GM18519 (cell line): ENCODE results near the gene BACE1.
"Not testable (repeated sequence)": the region's sequence is repeated elsewhere in the genome, so short reads cannot be mapped to it uniquely, and the experiment has no call there.

Source experiments
- ATAC-seq: cut with Tn5 transposase; IDR thresholded peaks from one replicate; pipeline ENCODE4 v1.9.1; 2021; ENCODE audit warnings: mild to moderate bottlenecking, moderate library complexity; ENCODE audit not compliant: unreplicated experiment, low FRiP score

BACE1 gene

GRCh38 chr11:117279711-117280376 lies 36.2 kb downstream of the BACE1 start:
- ATAC-seq, result no peak

- ATAC-seq, result no peak
Measured at GRCh38 chr11:117278347-117278746, 37.7 kb downstream of the BACE1 start.

DNA sequence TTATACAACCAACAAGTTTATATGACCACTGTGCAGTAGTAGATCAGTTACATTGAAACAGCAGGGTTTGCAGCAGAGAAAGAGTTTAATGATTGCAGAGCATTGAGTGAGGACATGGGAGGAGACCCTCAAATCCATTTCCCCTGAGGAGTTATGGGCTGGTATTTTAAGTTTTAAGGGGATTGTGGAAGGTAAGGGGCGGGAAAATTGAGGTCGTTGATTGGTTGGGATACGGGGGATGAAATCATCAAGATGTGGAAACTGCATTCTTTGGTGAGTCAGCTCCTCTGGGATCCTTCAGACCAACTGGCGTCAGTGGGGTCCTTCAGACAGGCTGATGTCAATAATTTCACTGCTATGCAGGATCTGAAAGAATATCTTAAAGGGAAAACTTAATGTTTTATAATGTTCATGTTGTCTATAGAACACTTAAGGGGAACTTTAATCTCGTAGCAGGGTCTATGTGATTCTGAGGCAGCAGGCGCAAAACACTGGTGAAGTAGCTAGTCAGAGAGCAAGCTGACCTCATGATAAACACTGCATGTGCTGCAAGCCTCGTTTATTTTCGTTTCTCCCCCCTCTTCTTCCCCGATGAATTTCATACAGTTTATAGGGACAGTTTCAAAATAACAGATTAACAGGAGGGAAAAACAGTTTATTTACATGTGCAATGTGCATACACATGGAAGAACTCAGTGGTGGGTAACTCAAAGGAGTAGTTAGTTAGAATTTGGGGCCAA lies 42.3 kb downstream of the BACE1 start:
- ATAC-seq, result no peak

GRCh38 chr11:117272175-117272574 lies 43.9 kb downstream of the BACE1 start:
- ATAC-seq, result not testable (repeated sequence)

DNA sequence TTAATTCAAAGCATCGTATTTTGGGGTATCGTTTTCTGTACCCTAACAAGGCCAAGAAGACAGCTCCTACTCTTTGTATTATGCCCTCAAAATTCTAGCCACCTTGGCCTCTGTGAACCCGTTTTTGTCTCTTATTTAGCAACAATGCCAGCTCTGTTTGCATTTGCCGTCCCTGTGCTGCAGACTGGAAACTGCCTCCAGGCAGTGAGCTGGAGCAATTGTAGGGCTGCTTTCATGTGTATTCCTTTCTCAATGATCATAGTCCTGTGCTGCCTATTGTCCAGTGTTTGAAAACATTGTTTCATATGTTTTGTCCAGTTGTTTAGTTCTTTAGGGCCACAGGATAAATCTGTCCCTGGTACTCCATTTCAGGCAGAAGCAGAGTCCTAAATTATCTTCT lies 44.8 kb downstream of the BACE1 start:
- no peak for ATAC-seq

GRCh38 chr11:117269856-117270255 lies 46.2 kb downstream of the BACE1 start:
- no peak for ATAC-seq

DNA sequence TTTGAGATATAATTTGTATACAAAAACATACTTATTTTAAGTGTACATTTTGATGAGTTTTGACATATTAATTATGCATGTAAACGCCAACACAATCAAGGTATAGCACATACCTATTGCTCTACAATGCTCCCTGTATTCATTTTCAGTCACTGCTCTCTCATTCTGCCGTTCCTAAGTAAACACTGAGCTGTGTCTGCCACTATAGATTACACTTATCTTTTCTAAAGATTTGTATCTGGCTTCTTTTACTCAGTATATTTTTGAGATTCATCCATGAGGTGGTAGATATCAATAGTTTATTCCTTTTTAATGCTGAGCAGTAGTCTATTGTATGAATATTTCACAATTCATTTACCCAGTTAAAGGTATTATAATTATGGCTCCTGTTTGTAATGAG lies 50.3 kb downstream of the BACE1 start:
- no peak for ATAC-seq

DNA sequence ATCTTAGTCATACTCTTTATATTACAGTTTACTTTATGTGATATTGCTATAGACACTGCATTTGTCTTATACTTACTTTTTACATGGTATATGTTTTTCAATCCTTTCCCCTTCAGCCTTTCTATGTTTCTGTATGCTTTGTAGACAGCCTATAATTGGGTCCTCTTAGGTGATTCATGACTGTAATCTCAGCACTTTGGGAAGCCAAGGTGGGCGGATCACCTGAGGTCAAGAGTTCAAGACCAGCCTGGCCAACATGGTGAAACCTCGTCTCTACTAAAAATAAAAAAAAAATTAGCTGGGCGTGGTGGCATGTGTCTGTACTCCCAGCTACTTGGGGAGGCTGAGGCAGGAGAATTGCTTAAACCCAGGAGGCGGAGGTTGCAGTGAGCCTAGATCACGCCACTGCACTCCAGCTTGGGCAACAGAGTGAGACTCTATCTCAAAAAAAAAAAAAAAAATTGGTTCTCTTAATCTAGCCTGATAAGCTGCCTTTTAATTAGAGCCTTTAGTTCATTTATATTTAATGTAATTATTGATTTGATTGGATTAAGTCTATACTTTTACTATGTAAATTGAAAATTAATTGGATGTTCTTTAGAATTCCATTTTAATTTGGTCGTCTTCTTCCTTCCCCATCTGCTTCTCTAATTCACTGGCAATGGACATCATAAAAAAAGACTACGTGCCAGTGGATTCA lies 51.3 kb downstream of the BACE1 start:
- ATAC-seq, result not testable (repeated sequence)

DNA sequence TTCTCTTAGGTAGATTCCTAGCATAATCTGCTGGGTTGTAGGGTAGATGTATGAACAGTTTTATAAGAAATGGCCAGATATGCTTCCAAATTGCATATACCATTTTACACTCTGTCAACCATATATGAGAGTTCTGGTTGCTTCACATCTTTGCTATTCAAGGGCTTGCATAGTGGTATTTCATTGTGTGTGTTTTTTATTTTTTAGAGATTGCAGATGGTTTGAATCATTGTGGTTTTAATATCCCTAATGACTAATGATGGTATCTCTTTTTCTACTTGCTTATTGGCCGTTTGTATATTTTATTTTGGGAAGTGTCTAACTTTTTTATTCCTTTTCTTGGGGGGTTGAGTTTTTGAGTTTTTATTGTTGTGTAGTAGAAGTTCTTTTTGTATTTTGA lies 56.6 kb downstream of the BACE1 start:
- no peak for ATAC-seq

- no peak for ATAC-seq
Measured at GRCh38 chr11:117258576-117258975, 57.5 kb downstream of the BACE1 start.

DNA sequence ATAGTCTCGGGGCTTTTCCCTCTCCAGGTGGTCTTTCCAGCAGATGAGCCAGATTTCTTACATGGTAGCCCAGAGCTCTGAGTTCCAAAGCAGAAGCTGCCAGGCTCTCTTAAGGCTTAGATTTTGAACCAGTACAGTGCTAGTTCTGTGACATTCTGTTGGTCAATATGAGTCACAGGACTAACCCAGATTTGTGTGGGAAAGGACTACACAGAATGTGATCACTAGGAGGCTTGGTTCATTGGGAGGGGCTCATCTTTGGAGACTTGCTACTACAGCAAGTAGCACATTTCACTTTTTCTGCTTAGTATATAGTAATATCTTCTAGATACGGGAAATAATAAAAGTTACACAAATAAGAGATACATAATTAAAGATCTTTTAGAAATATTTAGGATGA lies 59.5 kb downstream of the BACE1 start:
- no peak for ATAC-seq

DNA sequence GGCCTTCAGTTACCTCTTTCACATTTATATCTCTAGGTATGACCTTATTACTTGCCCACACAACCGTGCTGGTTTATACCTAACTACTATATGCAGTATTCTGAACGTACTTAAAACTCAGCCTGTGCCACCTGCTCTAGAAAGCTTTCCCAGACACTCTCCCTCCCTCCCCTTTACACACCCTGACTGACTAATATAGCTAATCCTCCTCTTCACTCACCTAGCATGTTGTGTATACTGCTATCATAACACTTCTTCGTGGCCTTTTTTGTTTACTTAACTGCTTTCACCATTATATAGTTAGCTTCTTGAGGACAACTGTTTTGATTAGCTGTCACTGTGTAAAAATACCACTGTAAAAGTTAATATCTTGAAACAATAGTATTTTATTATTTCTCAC lies 60.1 kb downstream of the BACE1 start:
- no peak for ATAC-seq

DNA sequence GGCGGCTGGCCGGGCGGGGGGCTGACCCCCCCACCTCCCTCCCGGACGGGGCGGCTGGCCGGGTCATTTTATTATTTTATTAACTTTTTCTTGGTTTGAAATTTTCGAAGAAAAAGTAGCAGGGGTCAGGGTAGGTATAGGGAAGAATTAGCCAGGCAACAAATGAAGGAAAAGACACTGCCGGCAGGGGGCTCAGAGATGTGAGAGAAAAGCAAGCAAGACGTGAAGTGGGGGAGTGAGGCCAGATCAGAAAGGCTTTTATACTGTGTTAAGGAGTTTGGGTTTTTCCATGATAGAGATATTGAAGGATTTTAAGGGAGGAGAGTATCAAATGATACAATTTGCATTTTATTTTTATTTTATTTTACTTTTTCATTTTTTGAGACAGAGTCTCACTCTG lies 64.5 kb downstream of the BACE1 start:
- ATAC-seq, result no peak

DNA sequence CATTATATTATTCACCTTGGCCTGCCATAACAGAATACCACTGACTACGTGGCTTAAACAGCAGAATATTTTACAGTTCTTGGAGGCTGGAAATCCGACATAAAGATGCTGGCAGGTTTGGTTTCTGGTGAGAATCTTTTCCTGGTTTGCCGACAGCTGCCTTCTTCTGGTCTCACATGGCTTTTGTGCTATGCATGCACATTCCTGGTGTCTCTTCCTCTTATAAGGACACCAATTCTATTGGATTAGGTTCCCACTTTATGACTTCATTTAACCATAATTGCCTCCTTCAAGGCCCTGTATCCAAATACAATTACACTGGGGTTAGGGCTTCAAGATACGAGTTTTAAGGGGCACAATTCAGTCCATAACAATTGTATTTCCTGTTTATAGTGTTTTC lies 66.5 kb downstream of the BACE1 start:
- ATAC-seq, result no peak

DNA sequence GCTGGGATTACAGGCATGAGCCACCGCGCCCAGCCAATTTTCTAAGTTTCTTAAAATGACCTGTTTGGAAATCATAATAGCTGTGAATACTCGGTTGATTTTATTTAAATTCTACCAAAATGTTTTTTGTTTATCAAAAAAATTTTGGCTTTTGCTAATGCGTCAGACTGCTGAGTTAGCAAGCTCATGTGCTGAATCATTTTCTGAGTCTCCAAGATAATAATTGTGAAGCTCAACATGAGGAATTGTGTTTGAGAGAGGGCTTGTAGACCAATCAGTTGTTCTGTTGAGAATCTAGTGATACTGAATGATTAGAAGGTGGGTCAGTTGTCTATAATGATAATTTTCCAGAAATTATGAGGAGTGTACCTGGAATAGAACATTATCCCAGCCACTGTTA lies 67.7 kb downstream of the BACE1 start:
- ATAC-seq, result no peak

GRCh38 chr11:117239295-117239694 lies 76.8 kb downstream of the BACE1 start:
- ATAC-seq, result no peak

GRCh38 chr11:117238221-117238620 lies 77.8 kb downstream of the BACE1 start:
- no peak for ATAC-seq
